GM19043 (cell line): ENCODE results near the gene A3GALT2.

Experiments
- ATAC-seq: cut with Tn5 transposase; IDR thresholded peaks from one replicate; pipeline ENCODE4 v1.9.1; 2021; ENCODE audit warnings: low read depth; ENCODE audit not compliant: unreplicated experiment

A3GALT2 gene

GRCh38 chr1:33350611-33351280, 29.8 kb upstream of the A3GALT2 start:
- no peak for ATAC-seq

GRCh38 chr1:33349778-33350610, 29.1 kb upstream of the A3GALT2 start:
- ATAC-seq, result peak; percentile 79

- ATAC-seq, result peak; percentile 19
Observed at GRCh38 chr1:33349081-33349759, 28.3 kb upstream of the A3GALT2 start.

GRCh38 chr1:33348676-33349080, 27.8 kb upstream of the A3GALT2 start:
- ATAC-seq, result no peak

GRCh38 chr1:33348194-33348593, 27.3 kb upstream of the A3GALT2 start:
- no peak for ATAC-seq

GRCh38 chr1:33347650-33347992, 26.7 kb upstream of the A3GALT2 start:
- ATAC-seq, result no peak

- ATAC-seq, result no peak
Observed at GRCh38 chr1:33346927-33347649, 26.2 kb upstream of the A3GALT2 start.

GRCh38 chr1:33346533-33346926, 25.6 kb upstream of the A3GALT2 start:
- no peak for ATAC-seq

- ATAC-seq, result no peak
Observed at GRCh38 chr1:33344896-33345560, 24.1 kb upstream of the A3GALT2 start.

- no peak for ATAC-seq
Observed at GRCh38 chr1:33343539-33343938, 22.6 kb upstream of the A3GALT2 start.

- no peak for ATAC-seq
Observed at GRCh38 chr1:33342041-33342723, 21.3 kb upstream of the A3GALT2 start.

- ATAC-seq, result no peak
Observed at GRCh38 chr1:33341190-33341589, 20.3 kb upstream of the A3GALT2 start.

GRCh38 chr1:33339413-33339812, 18.5 kb upstream of the A3GALT2 start:
- no peak for ATAC-seq

- no peak for ATAC-seq
Observed at GRCh38 chr1:33338440-33339211, 17.7 kb upstream of the A3GALT2 start.

GRCh38 chr1:33338048-33338439, 17.1 kb upstream of the A3GALT2 start:
- ATAC-seq, result no peak

GRCh38 chr1:33337441-33337840, 16.5 kb upstream of the A3GALT2 start:
- no peak for ATAC-seq

- ATAC-seq, result no peak
Observed at GRCh38 chr1:33336580-33336979, 15.7 kb upstream of the A3GALT2 start.

- ATAC-seq, result no peak
Observed at GRCh38 chr1:33335020-33335419, 14.1 kb upstream of the A3GALT2 start.

GRCh38 chr1:33334081-33334552, 13.2 kb upstream of the A3GALT2 start:
- no peak for ATAC-seq
